Breast epithelium (tissue), 3 donors: ENCODE measurements around the gene RNLS.

Experiments
- CTCF ChIP-seq, 3 donors: fragments of 450-650 bp; IDR thresholded peaks; one replicate each; pipeline ENCODE4 v1.5.1; 2016 to 2017; ENCODE audit warnings: antibody characterized with exemption in 3 of 3, mild to moderate bottlenecking in 3 of 3, moderate library complexity in 3 of 3
- POLR2A ChIP-seq: fragments of 450-650 bp; IDR thresholded peaks from one replicate; pipeline ENCODE4 v1.6.1; 2016; ENCODE audit warnings: antibody characterized with exemption, mild to moderate bottlenecking, moderate library complexity
- POLR2AphosphoS5 ChIP-seq, 3 donors: sonication (generic); formaldehyde crosslinking; IDR thresholded peaks; one replicate each; pipeline ENCODE4 v1.6.1; 2017; ENCODE audit warnings: antibody characterized with exemption in 3 of 3

GRCh38 chr10:88316292-88316861, 266.7 kb downstream of the RNLS start:
- TF ChIP-seq POLR2A (no peak), CTCF (IDR thresholded peaks at IDR 0.05) (no peak), POLR2AphosphoS5 (IDR thresholded peaks at IDR 0.05) (no peak)
